Endothelial cell of umbilical vein (primary cell): ENCODE results near the gene PXT1. TPM values are rescaled to one million over a fixed set of nuclear protein-coding genes. Genes with fewer than 3 reads are reported as not detected.

Source experiments
- BruUV-seq: library from RNA; stranded (reverse); fragments of 400-500 nt; replicated peaks from 2 replicates; lab custom pipeline; 2021; lab: Mats Ljungman, UMichigan
- CTCF ChIA-PET: fragments of 300-600, 350-600 bp; sonication (Branson Sonifier 250); formaldehyde crosslinking; loops from one replicate; lab custom pipeline; 2021; ENCODE audit warnings: antibody characterized with exemption, inconsistent platforms; lab: Charles Lee
- POLR2A ChIA-PET: fragments of 300-600, 350-600 bp; sonication (Branson Sonifier 250); formaldehyde crosslinking; loops from one replicate; lab custom pipeline; 2021; ENCODE audit warnings: antibody characterized with exemption, inconsistent platforms; lab: Charles Lee
- DNase-seq: peaks from one replicate; pipeline ENCODE4 v3.0.0-alpha.2; 2011; ENCODE audit warnings: low read depth, low spot score
- FAIRE-seq: peaks from 2 replicates; lab custom pipeline; 2011; peaks lifted over from hg19 to GRCh38; lab: Jason Lieb, UNC
- H2AFZ ChIP-seq: 2 replicates; pipeline ENCODE4 v1.6.0; 2012; ENCODE audit warnings: low read depth, low read length, control low read depth, inconsistent platforms
- H3K27ac ChIP-seq: 2 replicates; pipeline ENCODE4 v1.5.1; 2011; ENCODE audit warnings: low read depth, mild to moderate bottlenecking, control low read depth, low read length, moderate library complexity; ENCODE audit not compliant: insufficient read depth
- H3K27me3 ChIP-seq, 2 experiments: 2 replicates each; pipeline versions ENCODE4 v1.6.0 to v1.6.1; 2011; ENCODE audit warnings: low read length in 2 of 2, mixed read lengths in 1 of 2; ENCODE audit not compliant: control insufficient read depth in 2 of 2, insufficient read depth in 2 of 2
- H3K36me3 ChIP-seq, 2 experiments: 2 replicates in 1 of 2; 3 replicates in 1 of 2; pipeline ENCODE4 v1.5.1; 2011; ENCODE audit warnings: low read length in 2 of 2, mild to moderate bottlenecking in 1 of 2, moderate library complexity in 1 of 2; ENCODE audit not compliant: control insufficient read depth in 2 of 2, insufficient read depth in 2 of 2; ENCODE audit errors: extremely low read depth in 1 of 2
- H3K4me1 ChIP-seq: 3 replicates; pipeline ENCODE4 v1.5.1; 2011; ENCODE audit warnings: mild to moderate bottlenecking, low read length; ENCODE audit not compliant: control insufficient read depth, insufficient read depth; ENCODE audit errors: extremely low read depth
- H3K4me2 ChIP-seq: 2 replicates; pipeline ENCODE4 v1.6.1; 2011; ENCODE audit warnings: low read length, control low read depth, mixed read lengths; ENCODE audit not compliant: insufficient read depth
- H3K4me3 ChIP-seq, 3 experiments: fragments of 200-600 bp in 1 of 3; sonication (generic), shearing (Covaris generic) in 1 of 3; replicated peaks in 1 of 3; 2 replicates each; pipeline ENCODE4 v1.5.1; 2011 to 2016; ENCODE audit warnings: control low read depth in 3 of 3, low read length in 3 of 3, mild to moderate bottlenecking in 2 of 3, inconsistent platforms in 1 of 3, low read depth in 1 of 3, moderate library complexity in 1 of 3; ENCODE audit not compliant: insufficient read depth in 1 of 3
- H3K79me2 ChIP-seq: 2 replicates; pipeline ENCODE4 v1.6.0; 2012; ENCODE audit warnings: low read length, inconsistent platforms; ENCODE audit not compliant: control insufficient read depth, insufficient read depth
- H3K9ac ChIP-seq: replicated peaks from 2 replicates; pipeline ENCODE3; 2011; ENCODE audit warnings: low read length, control low read depth; ENCODE audit not compliant: insufficient read depth; ENCODE audit errors: extremely low read depth
- H3K9me1 ChIP-seq: replicated peaks from 3 replicates; pipeline ENCODE4 v1.6.0; 2011; ENCODE audit warnings: mild to moderate bottlenecking, low read length; ENCODE audit not compliant: control insufficient read depth, insufficient read depth; ENCODE audit errors: extremely low read depth
- H3K9me3 ChIP-seq: replicated peaks from 2 replicates; pipeline ENCODE4 v1.5.1; 2012; ENCODE audit warnings: low read length, inconsistent platforms; ENCODE audit not compliant: control insufficient read depth, insufficient read depth
- H4K20me1 ChIP-seq: replicated peaks from 2 replicates; pipeline ENCODE3; 2011; ENCODE audit warnings: mild to moderate bottlenecking, low read length; ENCODE audit not compliant: control insufficient read depth, insufficient read depth; ENCODE audit errors: extremely low read depth
- EZH2 ChIP-seq: IDR thresholded peaks from 2 replicates; pipeline ENCODE4 v1.6.1; 2012; ENCODE audit warnings: borderline replicate concordance, low read depth, mild to moderate bottlenecking, moderate library complexity, low read length, inconsistent platforms; ENCODE audit not compliant: severe bottlenecking
- FOS ChIP-seq: IDR thresholded peaks from 2 replicates; pipeline ENCODE4 v1.6.1; 2011; ENCODE audit warnings: mild to moderate bottlenecking, low read length, moderate library complexity, borderline replicate concordance; ENCODE audit not compliant: insufficient read depth
- GATA2 ChIP-seq: IDR thresholded peaks from 2 replicates; pipeline ENCODE4 v1.7.0; 2011; ENCODE audit warnings: low read depth, mild to moderate bottlenecking, moderate library complexity, mixed read lengths, low read length; ENCODE audit not compliant: insufficient read length, insufficient read depth
- JUN ChIP-seq: IDR thresholded peaks from 2 replicates; pipeline ENCODE4 v1.6.1; 2011; ENCODE audit warnings: borderline replicate concordance, low read depth; ENCODE audit not compliant: insufficient read length, insufficient read depth
- MYC ChIP-seq: IDR thresholded peaks from one replicate; pipeline ENCODE4 v1.6.1; 2011; ENCODE audit warnings: mild to moderate bottlenecking, low read depth, low read length
- POLR2A ChIP-seq: IDR thresholded peaks from 2 replicates; pipeline ENCODE4 v1.6.1; 2012; ENCODE audit warnings: low read depth, mild to moderate bottlenecking, control low read depth, low read length
- POLR2AphosphoS5 ChIP-seq: IDR thresholded peaks from 2 replicates; pipeline ENCODE4 v1.6.1; 2012; ENCODE audit warnings: low read depth, mild to moderate bottlenecking, control low read depth, low read length, moderate library complexity; ENCODE audit not compliant: insufficient read depth
- dilution Hi-C: fragments of 300-500 bp; cut with MboI; formaldehyde crosslinking; loops from one replicate; pipeline ENCODE4 v1.15.0; 2019; ENCODE audit warnings: low sequenced_read_pairs; ENCODE audit not compliant: extremely low pct_ligation_motif_present
- intact Hi-C: fragments of 100-400 bp; cut with micrococcal nuclease; formaldehyde crosslinking; loops from one replicate; pipeline ENCODE4 v1.10.0; 2022
- polyA plus RNA-seq, 4 experiments: library from polyadenylated mRNA; depleted of rRNA in 3 of 4; stranded (reverse) in 3 of 4; unstranded in 1 of 4; fragments of >200 nt; gene quantifications; 2 replicates each; pipeline versions ENCODE4 v1.2.1 to v1.2.3, GENCODE V29; 2011 to 2012; ENCODE audit warnings: missing spikeins in 1 of 4
- total RNA-seq: library from RNA; stranded (reverse); gene quantifications from 2 replicates; pipeline ENCODE4 v1.2.3, GENCODE V29; 2021
- TF ChIP-seq, protein P1 (sequence below): IDR thresholded peaks from 2 replicates; pipeline ENCODE4 v1.6.1; 2011; ENCODE audit not compliant: insufficient read depth, insufficient read length
- TF ChIP-seq, protein P2 (sequence below), 2 donors: IDR thresholded peaks; 1 replicate in 1 of 2; 2 replicates in 1 of 2; pipeline ENCODE4 v1.5.1; 2011; ENCODE audit warnings: low read length in 2 of 2, mild to moderate bottlenecking in 2 of 2, moderate library complexity in 2 of 2, control low read depth in 1 of 2, inconsistent platforms in 1 of 2, low read depth in 1 of 2; ENCODE audit not compliant: insufficient read depth in 1 of 2; ENCODE audit errors: extremely low read depth in 1 of 2

Gene PXT1
- total and polyA plus RNA-seq, 2 donors (not counting 3 experiments of a cell fraction or from before 2014, with no cell fraction given) = not detected

DNA sequence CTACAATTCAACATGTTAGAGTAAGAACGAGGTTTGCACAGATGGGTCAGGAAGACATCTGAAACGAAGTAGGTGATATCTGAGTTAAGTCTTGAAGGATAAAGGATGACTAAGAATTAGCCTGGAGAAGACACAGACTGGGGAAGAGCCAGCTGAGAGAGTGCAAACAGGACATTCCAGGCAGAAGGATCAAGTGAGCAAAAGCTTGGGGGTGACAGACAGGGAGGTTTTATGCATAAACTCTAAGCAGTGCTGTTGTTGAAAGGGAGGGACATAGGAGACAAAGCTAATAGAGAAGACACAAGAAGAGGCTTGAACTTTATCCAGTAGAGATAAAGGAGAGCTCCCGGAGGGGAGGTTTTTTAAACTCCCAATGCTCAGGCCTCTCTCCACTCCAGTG lies 40.2 kb downstream of the PXT1 start:
- H3K27me3 ChIP-seq = peaks cover 3 to 15% of the 10 kb centered on the region in 2 experiments
- no peak overlapping the region for H3K9ac ChIP-seq
- no peaks in the 10 kb centered on the region for H3K36me3 ChIP-seq
- no peak overlapping the region for H3K4me2 ChIP-seq
- H3K4me3 ChIP-seq = no peak overlapping the region
- no peaks in the 10 kb centered on the region for H3K9me1 ChIP-seq
- FAIRE-seq (no peak), DNase-seq (no peak)
- no peak overlapping the region for H2AFZ ChIP-seq
- no peaks in the 10 kb centered on the region for H4K20me1 ChIP-seq
- H3K4me1 ChIP-seq = no peaks in the 10 kb centered on the region
- TF ChIP-seq MYC = no peak
- TF ChIP-seq JUN = no peak
- no peak for TF ChIP-seq GATA2
- TF ChIP-seq POLR2AphosphoS5 = no peak
- no peak for TF ChIP-seq EZH2
- TF ChIP-seq, protein P1, sequence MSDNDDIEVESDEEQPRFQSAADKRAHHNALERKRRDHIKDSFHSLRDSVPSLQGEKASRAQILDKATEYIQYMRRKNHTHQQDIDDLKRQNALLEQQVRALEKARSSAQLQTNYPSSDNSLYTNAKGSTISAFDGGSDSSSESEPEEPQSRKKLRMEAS = no peak
- TF ChIP-seq, protein P2, sequence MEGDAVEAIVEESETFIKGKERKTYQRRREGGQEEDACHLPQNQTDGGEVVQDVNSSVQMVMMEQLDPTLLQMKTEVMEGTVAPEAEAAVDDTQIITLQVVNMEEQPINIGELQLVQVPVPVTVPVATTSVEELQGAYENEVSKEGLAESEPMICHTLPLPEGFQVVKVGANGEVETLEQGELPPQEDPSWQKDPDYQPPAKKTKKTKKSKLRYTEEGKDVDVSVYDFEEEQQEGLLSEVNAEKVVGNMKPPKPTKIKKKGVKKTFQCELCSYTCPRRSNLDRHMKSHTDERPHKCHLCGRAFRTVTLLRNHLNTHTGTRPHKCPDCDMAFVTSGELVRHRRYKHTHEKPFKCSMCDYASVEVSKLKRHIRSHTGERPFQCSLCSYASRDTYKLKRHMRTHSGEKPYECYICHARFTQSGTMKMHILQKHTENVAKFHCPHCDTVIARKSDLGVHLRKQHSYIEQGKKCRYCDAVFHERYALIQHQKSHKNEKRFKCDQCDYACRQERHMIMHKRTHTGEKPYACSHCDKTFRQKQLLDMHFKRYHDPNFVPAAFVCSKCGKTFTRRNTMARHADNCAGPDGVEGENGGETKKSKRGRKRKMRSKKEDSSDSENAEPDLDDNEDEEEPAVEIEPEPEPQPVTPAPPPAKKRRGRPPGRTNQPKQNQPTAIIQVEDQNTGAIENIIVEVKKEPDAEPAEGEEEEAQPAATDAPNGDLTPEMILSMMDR (IDR thresholded peaks at IDR 0.05; ENCODE audit: extremely low read depth in 1 of 2, insufficient read depth in 1 of 2, low read depth in 1 of 2, low read length in 2 of 2) = no peak
- TF ChIP-seq POLR2A = no peak
- no peak for TF ChIP-seq FOS
- BruUV-seq = no TSS peak
- ChIA-PET CTCF (interaction anchor here (1.0 to 1.6 kb wide), 5 partner anchors 11 to 100 kb away, joined by 3 to 6 read pairs (median 4); no protein-coding TSS in a partner anchor), POLR2A (no interaction called here)
- H3K27ac ChIP-seq = no peak overlapping the region
- dilution Hi-C loops (no loop called here), intact Hi-C loops (no loop called here)
- no peaks in the 10 kb centered on the region for H3K79me2 ChIP-seq
- no peaks in the 10 kb centered on the region for H3K9me3 ChIP-seq
